Activated T-helper 1 cell treated with Interleukin-2 at 50 U/mL for 16 hours (primary cell): Measurements from ENCODE around the gene SLC35F3.
"Not testable (repeated sequence)": the region's sequence is repeated elsewhere in the genome, so short reads cannot be mapped to it uniquely, and the experiment has no call there.

Experiments used
- DNase-seq: peaks from one replicate; pipeline ENCODE4 v3.0.0-alpha.2; 2020; ENCODE audit warnings: low read depth

SLC35F3 gene

GRCh38 chr1:234199476-234200127 lies 295.1 kb downstream of the SLC35F3 start:
- no peak for DNase-seq

GRCh38 chr1:234200566-234200965 lies 296.1 kb downstream of the SLC35F3 start:
- no peak for DNase-seq

- no peak for DNase-seq
Observed at GRCh38 chr1:234201600-234201999, 297.1 kb downstream of the SLC35F3 start.

- no peak for DNase-seq
Observed at GRCh38 chr1:234205966-234206365, 301.5 kb downstream of the SLC35F3 start.

- DNase-seq = no peak
Observed at GRCh38 chr1:234206651-234207284, 302.3 kb downstream of the SLC35F3 start.

- no peak for DNase-seq
Observed at GRCh38 chr1:234208351-234208750, 303.9 kb downstream of the SLC35F3 start.

- no peak for DNase-seq
Observed at GRCh38 chr1:234208791-234209190, 304.3 kb downstream of the SLC35F3 start.

- DNase-seq = not testable (repeated sequence)
Observed at GRCh38 chr1:234210429-234210828, 306.0 kb downstream of the SLC35F3 start.

GRCh38 chr1:234211855-234212254 lies 307.4 kb downstream of the SLC35F3 start:
- not testable (repeated sequence) for DNase-seq

GRCh38 chr1:234212764-234213657 lies 308.5 kb downstream of the SLC35F3 start:
- DNase-seq = no peak

- DNase-seq = no peak
Observed at GRCh38 chr1:234213658-234214128, 309.2 kb downstream of the SLC35F3 start.

GRCh38 chr1:234214129-234214910 lies 309.8 kb downstream of the SLC35F3 start:
- DNase-seq = no peak

GRCh38 chr1:234214911-234215892 lies 310.7 kb downstream of the SLC35F3 start:
- DNase-seq = no peak

- no peak for DNase-seq
Observed at GRCh38 chr1:234216116-234216703, 311.7 kb downstream of the SLC35F3 start.

- no peak for DNase-seq
Observed at GRCh38 chr1:234217316-234217840, 312.9 kb downstream of the SLC35F3 start.

GRCh38 chr1:234218078-234218477 lies 313.6 kb downstream of the SLC35F3 start:
- no peak for DNase-seq

- DNase-seq = no peak
Observed at GRCh38 chr1:234219711-234220110, 315.2 kb downstream of the SLC35F3 start.

GRCh38 chr1:234221601-234222000 lies 317.1 kb downstream of the SLC35F3 start:
- no peak for DNase-seq

GRCh38 chr1:234222561-234223280 lies 318.2 kb downstream of the SLC35F3 start:
- DNase-seq = no peak
